Right lobe of liver (tissue), 6 donors: ENCODE results near the gene EMID1. TPM values are rescaled to one million over a fixed set of nuclear protein-coding genes. Genes with fewer than 3 reads are reported as not detected.

Experiments
- ATAC-seq, 4 donors: fragments of 200-7000 bp; cut with Tn5 transposase; one replicate each; pipeline ENCODE4 v1.9.1; 2020; ENCODE audit warnings: mild to moderate bottlenecking in 4 of 4, moderate library complexity in 4 of 4
- DNase-seq, 3 donors: peaks; one replicate each; pipeline ENCODE4 v3.0.0-alpha.2; 2020
- H3K27ac ChIP-seq, 3 donors: fragments of 200-600 bp; one replicate each; pipeline ENCODE4 v1.8.0; 2022
- H3K27me3 ChIP-seq, 2 donors: fragments of 200-600 bp; one replicate each; pipeline ENCODE4 v1.8.0; 2022
- H3K36me3 ChIP-seq, 4 donors: fragments of 200-600 bp; sonication (generic) in 1 of 4; one replicate each; pipeline versions ENCODE4 v1.5.1 to v1.8.0; 2017 to 2022; ENCODE audit warnings: control low read depth in 1 of 4
- H3K4me1 ChIP-seq, 4 donors: fragments of 200-600 bp; sonication (generic) in 1 of 4; one replicate each; pipeline versions ENCODE4 v1.5.1 to v1.8.0; 2017 to 2022; ENCODE audit warnings: control low read depth in 1 of 4
- H3K4me3 ChIP-seq, 3 donors: fragments of 200-600 bp; one replicate each; pipeline ENCODE4 v1.8.0; 2022
- H3K9me3 ChIP-seq, 4 donors: fragments of 200-600 bp; sonication (generic) in 1 of 4; one replicate each; pipeline versions ENCODE4 v1.5.1 to v1.8.0; 2017 to 2022; ENCODE audit warnings: control low read depth in 1 of 4
- POLR2A ChIP-seq: fragments of 450-650 bp; IDR thresholded peaks from one replicate; pipeline ENCODE4 v1.6.1; 2017; ENCODE audit warnings: antibody characterized with exemption, mild to moderate bottlenecking
- WGBS: methylation state at CpG from one replicate; pipeline ENCODE4 v1.1.6; 2018; ENCODE audit warnings: low coverage, low lambda C conversion rate; ENCODE audit not compliant: insufficient coverage; ENCODE audit errors: missing lambda C conversion rate; 5-methylcytosine and 5-hydroxymethylcytosine counted together
- intact Hi-C, 2 donors: fragments of 100-400 bp; cut with DNase I; formaldehyde crosslinking; loops; one replicate each; pipeline versions ENCODE4 v1.11.2 to v1.14.1; 2022
- total RNA-seq, 6 experiments: library from RNA; depleted of rRNA in 2 of 6; stranded (reverse); fragments of >200 nt in 2 of 6; fragmentation: NEBNext Ultra II Directional in 3 of 6; extraction: Animal tissue kit (Norgen Biotek cat#: 25700) in 3 of 6; gene quantifications; one replicate each; pipeline versions ENCODE4 v1.1.0 to v1.2.4, GENCODE V29; 2016 to 2023
- TF ChIP-seq, protein P1 (sequence below), 4 donors: fragments of 200-600 bp in 3 of 4; fragments of 450-650 bp in 1 of 4; IDR thresholded peaks; one replicate each; pipeline versions ENCODE4 v1.5.1 to v1.8.0; 2016 to 2022; ENCODE audit warnings: antibody characterized with exemption in 4 of 4, mild to moderate bottlenecking in 2 of 4
- donor health status: DM: no; HTN: yes; CAD: no.
- donor health status: DM: no; HTN: no; CAD: no.
- donor health status: DM: no; HTN: no; CAD: no.
- donor health status: DM: no; HTN: yes; CAD: no.
- donor health status: DM: no; HTN: yes; CAD: no.

Gene EMID1
- total RNA-seq, 6 experiments from 2014 or later, result 1.1 to 2.7 (median 1.5) TPM

DNA sequence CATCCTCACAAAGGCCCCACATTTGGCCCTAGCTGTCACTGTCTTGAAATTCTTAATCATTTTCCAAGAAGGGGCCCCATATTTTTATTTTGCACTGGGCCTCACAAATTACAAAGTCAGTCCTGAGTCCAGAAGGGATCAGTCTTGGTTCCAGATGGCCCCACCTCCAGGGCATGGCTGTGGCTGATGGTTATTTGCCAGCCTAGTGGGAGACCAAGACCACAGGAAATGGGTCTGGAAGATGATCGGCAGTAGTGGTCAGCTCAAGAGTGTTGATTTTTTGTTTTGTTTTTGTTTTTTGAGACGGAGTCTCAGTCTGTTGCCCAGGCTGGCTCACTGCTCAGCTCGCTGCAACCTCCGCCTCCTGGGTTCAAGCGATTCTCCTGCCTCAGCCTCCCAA, 47.1 kb upstream of the EMID1 start:
- Histone ChIP-seq H3K27ac (no peak overlapping the region), H3K27me3 (no peaks in the 10 kb centered on the region), H3K4me3 (no peak overlapping the region), H3K9me3 (no peaks in the 10 kb centered on the region), H3K4me1 (peaks cover 0 to 5% (median 0%) of the 10 kb centered on the region in 4 donors), H3K36me3 (no peaks in the 10 kb centered on the region)
- intact Hi-C loops, result loop anchor here (10.0 kb wide), 2 partner anchors 104 to 304 kb away; no protein-coding TSS in a partner anchor
- no peak for TF ChIP-seq POLR2A
- TF ChIP-seq, protein P1, sequence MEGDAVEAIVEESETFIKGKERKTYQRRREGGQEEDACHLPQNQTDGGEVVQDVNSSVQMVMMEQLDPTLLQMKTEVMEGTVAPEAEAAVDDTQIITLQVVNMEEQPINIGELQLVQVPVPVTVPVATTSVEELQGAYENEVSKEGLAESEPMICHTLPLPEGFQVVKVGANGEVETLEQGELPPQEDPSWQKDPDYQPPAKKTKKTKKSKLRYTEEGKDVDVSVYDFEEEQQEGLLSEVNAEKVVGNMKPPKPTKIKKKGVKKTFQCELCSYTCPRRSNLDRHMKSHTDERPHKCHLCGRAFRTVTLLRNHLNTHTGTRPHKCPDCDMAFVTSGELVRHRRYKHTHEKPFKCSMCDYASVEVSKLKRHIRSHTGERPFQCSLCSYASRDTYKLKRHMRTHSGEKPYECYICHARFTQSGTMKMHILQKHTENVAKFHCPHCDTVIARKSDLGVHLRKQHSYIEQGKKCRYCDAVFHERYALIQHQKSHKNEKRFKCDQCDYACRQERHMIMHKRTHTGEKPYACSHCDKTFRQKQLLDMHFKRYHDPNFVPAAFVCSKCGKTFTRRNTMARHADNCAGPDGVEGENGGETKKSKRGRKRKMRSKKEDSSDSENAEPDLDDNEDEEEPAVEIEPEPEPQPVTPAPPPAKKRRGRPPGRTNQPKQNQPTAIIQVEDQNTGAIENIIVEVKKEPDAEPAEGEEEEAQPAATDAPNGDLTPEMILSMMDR (IDR thresholded peaks at IDR 0.05), result no peak
- no peak for ATAC-seq
- DNase-seq, result no peak
- 82% methylated on average over 5 of the region's 5 CpGs for WGBS

DNA sequence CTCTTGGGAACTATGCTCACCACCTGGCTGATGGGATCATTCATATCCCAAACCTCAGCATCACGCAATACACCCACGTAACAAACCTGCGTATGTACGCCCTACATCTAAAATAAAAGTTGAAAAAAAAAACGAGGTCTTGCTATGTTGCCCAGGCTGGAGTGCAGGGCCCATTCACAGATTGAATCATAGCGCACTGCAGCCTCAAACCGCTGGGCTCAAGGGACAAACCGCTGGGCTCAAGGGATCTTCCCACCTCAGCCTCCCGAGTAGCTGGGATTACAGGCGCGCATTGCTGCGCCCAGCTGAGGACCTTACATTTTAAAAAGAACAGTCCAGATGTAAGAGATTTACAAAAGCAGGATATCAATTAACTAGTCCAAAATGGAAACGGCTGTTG, 41.9 kb upstream of the EMID1 start:
- no peak for ATAC-seq
- TF ChIP-seq POLR2A, result no peak
- TF ChIP-seq, protein P1 (IDR thresholded peaks at IDR 0.05), result no peak
- H3K9me3 ChIP-seq, result no peaks in the 10 kb centered on the region
- no peak overlapping the region for H3K4me3 ChIP-seq
- H3K4me1 ChIP-seq, result no peaks in the 10 kb centered on the region
- 86% methylated on average over 13 of the region's 13 CpGs for WGBS
- no peak for DNase-seq
- intact Hi-C loops, result no loop called here
- no peak overlapping the region for H3K27ac ChIP-seq
- no peaks in the 10 kb centered on the region for H3K27me3 ChIP-seq
- H3K36me3 ChIP-seq, result no peaks in the 10 kb centered on the region

DNA sequence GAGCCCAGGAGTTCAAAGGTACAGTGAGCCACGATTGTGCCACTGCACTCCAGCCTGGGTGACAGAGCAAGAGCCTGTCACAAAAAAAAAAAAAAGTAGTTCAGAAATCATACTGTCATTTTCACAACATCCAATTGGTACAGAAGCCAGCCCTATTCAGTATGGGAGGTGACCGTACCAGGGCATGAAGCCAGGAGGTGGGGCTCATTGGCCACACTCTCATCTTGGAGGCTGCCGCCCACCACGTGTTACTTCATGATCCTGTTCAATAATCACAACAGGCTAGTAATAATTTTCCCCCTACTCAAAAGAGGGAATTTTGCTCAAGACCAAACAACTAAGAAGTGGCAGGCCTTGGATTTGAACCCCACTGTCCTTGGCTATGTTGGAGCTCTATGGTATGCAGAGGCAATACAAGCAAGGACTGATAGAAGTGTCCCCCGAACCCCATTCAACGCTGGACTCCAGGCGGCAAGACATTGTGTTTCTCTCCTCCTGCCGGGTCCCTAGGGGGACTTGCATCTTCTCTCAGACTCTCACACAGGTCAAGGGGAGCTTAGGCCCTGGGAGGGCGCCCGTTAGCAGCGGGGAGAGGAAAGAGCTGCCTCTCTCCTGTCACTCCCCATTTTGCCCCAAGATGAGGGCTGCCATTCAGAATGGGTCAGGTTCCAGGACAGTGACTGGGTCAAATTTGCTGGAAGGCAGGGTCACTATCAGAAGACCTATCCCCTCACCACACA, 40.2 kb upstream of the EMID1 start:
- no peak for ATAC-seq
- 43% methylated on average over 1 of the region's 11 CpGs for WGBS
- Histone ChIP-seq H3K4me3 (no peak overlapping the region), H3K4me1 (no peaks in the 10 kb centered on the region), H3K36me3 (no peaks in the 10 kb centered on the region), H3K27ac (no peak overlapping the region), H3K9me3 (no peaks in the 10 kb centered on the region), H3K27me3 (no peaks in the 10 kb centered on the region)
- TF ChIP-seq POLR2A, result no peak
- TF ChIP-seq, protein P1 (IDR thresholded peaks at IDR 0.05), result no peak
- peak in 1 of 3 donors; percentile 40 for DNase-seq
- intact Hi-C loops, result no loop called here

DNA sequence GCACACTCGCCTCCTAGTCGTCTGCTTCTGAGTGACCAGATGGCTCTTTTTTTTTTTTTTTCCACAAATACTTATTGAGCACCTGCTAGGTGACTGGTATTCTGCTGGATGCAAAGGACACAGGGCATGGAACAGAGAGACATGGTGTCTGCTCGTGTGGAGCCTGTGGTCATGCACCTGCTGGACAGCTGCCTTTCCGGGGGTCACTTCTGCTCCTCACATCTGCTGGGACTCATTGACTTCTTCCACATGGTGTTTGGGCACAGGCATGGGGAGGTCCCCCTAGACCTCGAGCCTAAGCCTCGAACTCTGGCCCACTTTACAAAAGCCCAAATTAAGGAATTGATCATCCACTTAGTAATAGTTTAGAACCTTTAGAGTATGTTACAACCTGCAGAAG, 39.5 kb upstream of the EMID1 start:
- no peak overlapping the region for H3K27ac ChIP-seq
- TF ChIP-seq, protein P1 (IDR thresholded peaks at IDR 0.05), result no peak
- TF ChIP-seq POLR2A, result no peak
- ATAC-seq (no peak), DNase-seq (peak in 2 of 3 donors; percentile 3 to 22)
- H3K27me3 ChIP-seq, result no peaks in the 10 kb centered on the region
- no peaks in the 10 kb centered on the region for H3K36me3 ChIP-seq
- intact Hi-C loops, result no loop called here
- no peaks in the 10 kb centered on the region for H3K9me3 ChIP-seq
- H3K4me1 ChIP-seq, result no peaks in the 10 kb centered on the region
- H3K4me3 ChIP-seq, result no peak overlapping the region
- 70% methylated on average over 5 of the region's 6 CpGs for WGBS
